GM19372 (cell line): ENCODE measurements around the gene WDR33.

Source experiments
- ATAC-seq: cut with Tn5 transposase; IDR thresholded peaks from one replicate; pipeline ENCODE4 v1.9.1; 2021; ENCODE audit warnings: mild to moderate bottlenecking, low read depth, moderate library complexity; ENCODE audit not compliant: unreplicated experiment

WDR33 gene

DNA sequence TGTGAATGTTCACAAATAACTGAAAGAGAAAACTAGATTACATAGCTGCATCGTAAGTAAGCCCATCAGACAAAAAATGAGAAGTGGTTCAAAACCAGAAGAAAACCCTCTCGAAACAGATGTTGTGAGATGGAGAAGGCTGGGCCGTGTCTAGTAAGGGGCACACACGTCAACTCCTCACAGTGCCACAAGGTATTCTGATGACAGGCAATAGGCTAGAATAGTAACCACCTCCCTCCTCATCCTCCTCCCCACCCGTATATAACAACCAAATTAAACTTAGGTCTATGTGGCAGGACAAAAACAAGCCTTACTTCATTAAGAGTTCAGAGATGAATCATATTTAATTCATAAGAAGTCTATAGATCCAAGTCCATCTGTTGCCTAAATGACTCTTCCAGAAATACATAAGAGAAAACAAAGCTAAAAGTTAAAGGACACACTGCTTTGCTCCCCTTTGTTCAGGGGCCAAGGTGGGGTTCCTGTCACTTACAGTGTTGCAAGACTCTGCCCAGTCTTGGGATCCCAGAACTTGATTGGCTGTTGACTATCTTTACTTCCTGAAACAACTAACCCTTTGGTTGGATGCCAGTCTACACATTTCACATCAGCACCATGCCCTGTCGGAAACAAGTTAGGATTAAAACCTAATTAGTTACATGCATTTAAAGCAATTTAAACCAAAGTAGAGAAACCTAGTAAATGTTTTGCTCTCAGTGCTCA is 84.7 kb downstream of the WDR33 start:
- ATAC-seq, result no peak

DNA sequence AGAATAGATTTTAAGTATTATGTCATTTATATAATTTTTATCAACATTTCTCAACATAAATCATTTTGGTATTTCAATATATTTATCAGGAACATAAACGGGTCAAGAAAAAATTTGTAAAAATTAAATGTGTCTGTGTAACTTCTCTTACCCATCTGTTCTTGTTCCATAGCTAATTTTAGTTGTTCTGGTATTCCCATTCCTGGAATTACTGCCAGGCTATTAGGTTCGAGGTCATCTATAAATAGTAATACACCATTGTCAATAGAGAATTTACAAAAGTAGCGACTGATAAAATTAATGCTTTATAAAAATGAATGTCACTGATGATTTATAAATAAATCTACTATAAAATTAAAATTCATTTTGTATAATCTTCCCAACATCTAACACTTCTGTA is 88.2 kb downstream of the WDR33 start:
- ATAC-seq, result no peak

DNA sequence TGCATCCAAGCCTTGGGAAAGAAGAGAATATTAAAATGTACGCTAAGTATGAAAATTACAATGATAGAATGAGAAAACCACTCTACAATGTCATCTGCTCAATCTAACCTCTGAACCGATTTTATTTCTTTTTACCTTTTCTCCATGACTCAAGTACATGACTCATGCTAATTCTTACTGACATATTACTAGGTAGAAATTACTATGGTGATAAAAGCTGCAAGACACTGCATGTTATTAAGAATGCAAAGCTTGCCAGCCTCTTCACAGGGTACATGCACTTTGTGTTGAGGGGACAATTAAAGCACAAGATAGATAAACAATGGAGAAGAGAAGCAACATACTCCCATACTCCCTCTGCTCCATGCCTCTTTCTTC is 89.0 kb downstream of the WDR33 start:
- no peak for ATAC-seq

GRCh38 chr2:127721311-127721977 is 89.5 kb downstream of the WDR33 start:
- ATAC-seq, result no peak

DNA sequence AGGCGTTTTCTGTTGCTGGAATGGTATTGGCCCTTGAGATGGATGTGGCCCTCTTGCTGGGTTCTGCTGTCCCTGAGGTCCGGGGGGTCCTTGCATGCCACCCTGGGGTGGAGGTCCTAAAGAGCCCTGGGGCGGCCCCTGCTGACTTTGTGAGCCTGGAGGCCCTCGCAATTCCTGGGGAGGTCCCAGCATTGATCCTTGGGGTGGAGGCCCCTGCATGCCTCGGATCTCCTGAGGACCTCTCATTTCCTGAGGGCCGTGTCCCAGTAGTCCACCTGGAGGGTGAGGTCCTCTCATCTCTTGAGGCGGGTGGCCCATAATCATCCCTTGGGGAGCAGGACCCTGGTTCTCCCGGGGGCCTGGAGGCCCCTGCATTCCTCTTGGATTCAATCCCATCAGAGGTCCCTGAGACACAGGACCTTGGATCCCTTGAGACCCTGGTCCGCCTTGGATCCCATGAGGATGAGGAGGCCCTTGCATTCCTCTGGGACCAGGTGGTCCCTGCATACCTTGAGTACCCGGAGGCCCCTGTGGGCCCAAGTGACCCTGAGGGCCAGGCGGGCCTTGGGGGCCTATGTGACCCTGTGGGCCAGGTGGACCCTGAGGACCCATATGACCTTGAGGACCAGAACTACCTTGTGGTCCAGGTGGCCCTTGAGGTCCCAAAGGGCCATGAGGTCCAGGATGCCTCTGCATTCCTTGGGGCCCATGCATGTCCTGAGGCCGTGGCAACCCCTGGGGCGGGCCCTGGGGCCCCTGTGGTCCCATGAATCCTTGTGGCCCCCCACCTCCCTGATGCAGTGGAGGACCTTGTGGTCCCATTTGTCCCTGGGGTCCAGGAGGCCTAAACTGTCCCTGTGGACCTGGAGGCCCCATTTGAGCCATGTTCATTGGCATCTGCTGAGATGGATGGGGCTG is 91.4 kb downstream of the WDR33 start:
- ATAC-seq, result no peak

GRCh38 chr2:127718271-127718670 is 92.7 kb downstream of the WDR33 start:
- ATAC-seq, result no peak

DNA sequence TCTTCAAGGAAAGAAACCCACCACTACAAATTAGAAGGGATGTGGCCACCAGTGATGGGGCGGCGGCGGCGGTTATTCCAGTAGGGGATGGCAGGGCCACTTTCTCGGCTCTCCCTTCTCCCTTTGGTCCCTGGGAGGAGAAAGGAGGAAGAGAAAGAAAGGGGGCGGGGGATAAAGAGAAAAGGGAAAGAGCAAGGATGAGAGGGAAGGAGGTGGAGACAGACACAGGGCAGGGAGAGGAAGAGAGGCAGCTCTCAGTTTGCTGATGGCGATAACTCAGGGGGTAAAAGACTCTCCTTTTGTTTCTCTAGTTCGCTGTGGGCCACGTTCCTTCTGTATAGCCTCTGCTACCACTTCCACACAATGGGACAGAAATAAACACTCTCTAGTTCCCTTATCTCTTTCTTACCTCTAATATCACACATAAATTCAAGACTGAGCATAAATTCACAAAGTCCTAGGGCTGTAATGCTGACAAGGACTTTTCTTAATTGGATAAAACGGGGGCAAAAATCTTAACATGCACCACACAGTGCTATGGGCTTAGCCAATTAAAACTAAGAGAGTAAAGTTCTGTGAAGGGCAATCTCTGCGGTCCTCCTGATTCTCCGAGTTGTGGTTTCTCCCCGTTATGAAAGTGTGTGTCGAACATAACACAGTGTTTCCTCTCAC is 95.1 kb downstream of the WDR33 start:
- ATAC-seq, result no peak

DNA sequence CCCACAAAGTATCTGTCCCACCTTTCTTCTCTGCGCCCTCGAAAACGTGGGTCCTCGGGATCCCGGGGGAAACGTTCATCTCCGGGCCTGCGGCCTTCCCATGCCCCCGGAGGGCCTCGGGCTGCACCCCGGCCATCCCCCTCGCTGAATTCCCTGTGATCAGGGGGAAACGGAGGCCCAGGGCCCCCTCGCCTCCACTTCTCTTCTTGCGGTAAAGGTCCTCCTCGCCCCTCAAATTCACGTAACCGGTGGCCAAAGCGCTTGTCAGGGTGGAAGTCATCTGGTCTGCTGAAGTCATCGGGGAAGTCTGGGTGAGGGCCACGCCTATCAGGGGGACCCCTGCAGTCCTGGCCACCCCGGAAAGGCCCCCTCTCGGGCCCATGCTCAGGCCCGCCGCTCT is 97.4 kb downstream of the WDR33 start:
- no peak for ATAC-seq

- ATAC-seq, result no peak
These were observed 98.0 kb downstream of the WDR33 start for GRCh38 chr2:127712999-127713398.

- ATAC-seq, result no peak
These were observed 101.6 kb downstream of the WDR33 start for GRCh38 chr2:127709336-127709735.

- no peak for ATAC-seq
These were observed 102.9 kb downstream of the WDR33 start for GRCh38 chr2:127707890-127708648.

DNA sequence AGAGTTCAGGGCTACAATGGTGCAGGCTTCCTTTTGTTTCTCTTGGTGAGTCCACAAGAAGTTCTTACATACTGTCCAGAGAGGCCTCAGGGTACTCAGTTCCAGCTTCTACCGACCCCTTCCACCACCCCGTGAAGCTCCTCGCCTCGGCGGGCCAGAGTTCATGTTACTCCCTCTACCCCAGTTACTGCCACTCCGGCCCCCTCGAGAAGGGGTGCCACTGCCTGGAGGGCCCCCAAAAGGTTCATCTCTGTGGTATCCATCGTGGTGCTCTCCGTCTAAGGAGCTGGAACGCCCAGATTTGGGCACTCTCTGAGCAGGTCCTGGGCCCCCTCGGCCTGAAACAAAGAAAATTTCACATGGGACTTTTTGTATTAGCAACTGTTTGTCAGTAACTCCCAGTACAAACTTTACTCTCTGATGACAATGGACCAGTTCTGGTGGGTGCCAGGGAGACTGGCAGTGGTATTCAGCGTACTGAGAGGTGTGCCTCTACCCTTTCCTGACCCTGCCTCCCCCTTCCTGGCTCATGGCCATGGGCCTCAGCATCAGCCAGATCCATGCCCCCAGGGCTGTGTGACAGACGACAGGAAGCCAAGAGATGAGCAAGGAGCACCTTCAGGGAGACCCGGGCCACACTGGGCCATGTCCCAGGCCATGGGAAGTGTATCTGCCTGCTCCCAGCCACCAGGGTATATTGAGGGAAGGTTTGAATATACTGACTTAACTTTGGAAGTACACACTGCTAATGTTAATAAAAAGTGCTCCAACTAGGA is 104.6 kb downstream of the WDR33 start:
- ATAC-seq, result no peak

DNA sequence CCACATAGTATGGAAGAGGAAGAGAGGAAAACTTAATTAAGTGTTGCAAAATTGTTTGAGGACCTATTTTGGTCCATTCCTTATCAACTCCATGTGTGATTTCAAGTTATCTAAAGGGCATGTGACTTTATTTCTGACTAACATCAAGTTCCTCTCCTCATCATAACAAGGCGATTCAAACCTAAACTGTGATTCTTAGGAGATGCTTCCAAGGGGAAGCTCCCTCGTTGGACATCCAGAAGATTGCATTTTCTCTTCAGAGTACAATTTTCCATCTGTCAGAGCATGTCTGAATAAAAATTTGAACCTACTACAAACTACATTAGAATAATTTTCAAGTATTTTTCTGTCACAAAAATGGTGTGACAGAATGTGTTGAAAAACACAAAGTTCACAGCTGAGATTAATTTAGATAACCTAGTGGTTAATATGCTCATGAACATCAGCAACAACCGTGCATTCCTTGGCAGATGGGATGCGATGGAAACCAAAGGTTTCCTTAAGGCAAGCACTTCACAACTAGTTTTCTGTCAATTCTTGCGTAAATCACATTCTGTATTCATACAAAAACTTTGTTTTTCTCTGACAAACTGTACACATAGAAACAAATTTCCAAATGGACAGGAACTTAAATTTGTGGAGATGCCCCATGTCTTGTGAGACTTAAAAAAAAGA is 105.4 kb downstream of the WDR33 start:
- no peak for ATAC-seq

DNA sequence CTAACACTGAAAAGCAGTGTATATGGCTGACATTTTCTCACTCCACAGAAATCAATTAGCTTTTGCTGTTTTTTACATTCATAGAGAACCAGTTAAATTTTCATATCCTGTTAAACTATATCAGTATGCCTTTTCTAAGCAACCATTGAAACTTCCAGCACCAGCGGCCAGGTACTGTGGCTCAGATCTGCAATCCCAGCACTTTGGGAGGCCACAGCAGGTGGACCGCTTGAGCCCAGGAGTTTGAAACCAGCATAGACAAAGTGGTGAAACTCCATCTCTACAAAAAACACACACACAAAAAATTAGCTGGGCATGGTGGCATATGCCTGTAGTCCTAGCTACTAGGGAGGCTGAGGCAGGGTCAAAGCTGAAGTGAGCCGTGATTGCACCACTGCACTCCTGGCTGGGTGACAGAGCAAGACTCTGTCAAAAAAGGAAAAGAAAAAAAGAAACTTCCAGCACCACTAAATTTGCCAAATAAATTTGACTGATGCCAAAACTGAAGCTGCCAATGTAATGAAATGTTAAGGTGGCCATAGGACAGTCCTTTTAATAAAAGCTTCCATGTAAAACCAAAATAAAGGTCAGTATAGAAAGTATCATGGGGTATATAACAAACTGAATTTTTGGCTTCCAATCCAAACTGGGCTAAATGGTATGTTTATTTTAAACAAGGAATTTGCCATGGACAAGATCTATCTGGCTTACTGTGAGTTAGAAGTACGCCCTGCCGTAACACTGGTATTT is 106.2 kb downstream of the WDR33 start:
- no peak for ATAC-seq

- ATAC-seq, result no peak
These were observed 107.7 kb downstream of the WDR33 start for GRCh38 chr2:127703282-127703681.

DNA sequence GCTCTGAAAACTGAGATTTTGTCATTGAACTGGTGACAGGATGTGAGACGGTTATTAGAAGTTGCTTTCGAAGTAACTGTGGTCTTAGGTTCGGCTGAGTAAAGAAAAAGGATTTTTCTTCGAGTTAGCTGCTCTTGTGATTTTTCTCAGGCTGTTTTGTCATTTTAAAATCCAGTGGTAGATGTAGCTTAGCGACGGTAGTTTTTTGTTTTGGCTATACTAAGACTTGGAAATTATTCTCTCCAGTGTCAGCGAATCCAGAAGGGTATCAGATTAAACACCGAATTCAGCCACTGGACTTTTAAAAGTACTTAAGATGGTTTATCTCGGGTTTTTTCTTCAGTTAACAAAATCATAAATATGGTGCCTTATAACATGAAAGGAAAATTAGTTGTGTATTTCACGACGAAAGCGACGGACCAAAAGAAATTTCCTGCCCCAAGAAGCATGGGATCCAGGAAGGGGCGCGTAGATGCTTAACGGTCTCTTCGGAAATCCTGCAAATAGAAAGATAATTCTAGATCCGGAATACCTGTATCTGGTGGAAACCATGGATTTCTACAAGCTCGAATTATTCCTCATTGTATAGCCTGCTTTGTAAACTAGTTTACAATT is 108.5 kb downstream of the WDR33 start:
- no peak for ATAC-seq

DNA sequence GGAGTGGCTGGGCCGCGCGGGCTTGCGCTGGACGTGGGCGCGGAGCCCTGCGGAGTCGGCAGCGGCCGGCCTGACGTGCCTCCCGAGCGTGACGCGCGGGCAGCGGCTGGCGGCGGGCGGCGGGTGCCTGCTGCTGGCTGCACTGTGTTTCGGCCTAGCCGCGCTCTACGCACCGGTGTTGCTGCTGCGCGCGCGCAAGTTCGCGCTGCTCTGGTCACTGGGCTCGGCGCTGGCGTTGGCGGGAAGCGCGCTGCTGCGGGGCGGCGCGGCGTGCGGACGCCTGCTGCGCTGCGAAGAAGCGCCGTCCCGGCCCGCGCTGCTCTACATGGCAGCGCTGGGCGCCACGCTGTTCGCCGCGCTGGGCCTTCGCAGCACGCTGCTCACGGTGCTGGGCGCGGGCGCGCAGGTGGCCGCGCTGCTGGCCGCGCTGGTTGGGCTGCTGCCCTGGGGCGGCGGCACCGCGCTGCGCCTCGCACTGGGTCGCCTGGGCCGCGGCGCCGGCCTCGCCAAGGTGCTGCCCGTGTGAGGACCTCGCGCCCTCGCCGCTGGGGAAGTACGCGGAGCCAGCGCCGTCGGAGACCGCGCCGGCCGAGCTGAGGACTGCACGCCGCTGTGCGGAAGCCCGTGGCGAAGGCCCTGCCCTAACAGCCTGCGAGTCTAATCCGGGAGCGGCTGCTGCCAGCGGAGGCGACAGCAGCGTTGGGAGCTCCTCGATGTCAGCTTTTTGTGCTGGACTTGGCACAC is 109.1 kb downstream of the WDR33 start:
- ATAC-seq, result peak; percentile 50
